Neural cell (in vitro differentiated cells): ENCODE results near the gene IRX4.

ENCODE experiments used
- CTCF ChIP-seq: fragments of 450-650 bp; IDR thresholded peaks from 2 replicates; pipeline ENCODE4 v1.5.1; 2014; ENCODE audit warnings: antibody characterized with exemption, mild to moderate bottlenecking, moderate library complexity; ENCODE audit not compliant: poor library complexity, severe bottlenecking
- EP300 ChIP-seq: fragments of 450-650 bp; conservative IDR thresholded peaks from 2 replicates; pipeline ENCODE4 v1.6.1; 2014; ENCODE audit warnings: antibody characterized with exemption, mild to moderate bottlenecking, moderate library complexity; ENCODE audit not compliant: poor library complexity, severe bottlenecking
- EZH2 ChIP-seq: fragments of 200-600, 300-800 bp; shearing (Covaris generic), sonication (generic); IDR thresholded peaks from 2 replicates; pipeline ENCODE4 v1.6.1; 2014; ENCODE audit warnings: antibody characterized with exemption, low read length, borderline replicate concordance, mild to moderate bottlenecking; ENCODE audit not compliant: insufficient read depth, poor library complexity, severe bottlenecking
- MXI1 ChIP-seq: fragments of 450-650 bp; conservative IDR thresholded peaks from 2 replicates; pipeline ENCODE4 v1.6.1; 2014; ENCODE audit warnings: antibody characterized with exemption, mild to moderate bottlenecking; ENCODE audit not compliant: poor library complexity, severe bottlenecking
- POLR2AphosphoS5 ChIP-seq: IDR thresholded peaks from 2 replicates; pipeline ENCODE4 v1.6.1; 2012
- RAD21 ChIP-seq: fragments of 450-650 bp; conservative IDR thresholded peaks from 2 replicates; pipeline ENCODE4 v1.6.1; 2014; ENCODE audit warnings: antibody characterized with exemption, mild to moderate bottlenecking, moderate library complexity
- REST ChIP-seq: IDR thresholded peaks from 2 replicates; pipeline ENCODE4 v1.6.1; 2012; ENCODE audit warnings: borderline replicate concordance
- SMC3 ChIP-seq: fragments of 450-650 bp; conservative IDR thresholded peaks from 2 replicates; pipeline ENCODE4 v1.6.1; 2014; ENCODE audit warnings: antibody characterized with exemption, mild to moderate bottlenecking, moderate library complexity; ENCODE audit not compliant: poor library complexity
- TAF1 ChIP-seq: IDR thresholded peaks from 2 replicates; pipeline ENCODE4 v1.6.1; 2012; ENCODE audit warnings: low read depth

DNA sequence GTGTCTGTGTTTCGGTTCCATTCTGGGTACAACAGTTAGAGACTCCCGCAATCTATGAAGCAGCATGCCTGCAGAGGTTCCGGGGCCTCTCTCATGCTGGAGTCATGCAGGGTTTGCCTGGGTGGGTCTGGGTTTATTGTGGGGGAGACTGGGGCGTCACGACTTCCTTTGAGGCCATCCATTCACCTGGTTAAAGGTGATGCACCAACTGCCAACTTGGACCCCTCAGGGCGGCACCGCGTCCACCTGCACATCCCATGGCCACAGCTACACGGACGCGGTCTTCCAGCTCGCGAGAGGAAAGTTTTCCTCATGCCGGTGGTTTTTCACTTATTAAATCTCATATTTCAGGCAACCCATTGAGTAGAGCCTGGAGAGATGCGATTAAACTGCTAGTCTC, 30.9 kb upstream of the IRX4 start:
- TF ChIP-seq CTCF = no peak
- TF ChIP-seq POLR2AphosphoS5 = no peak
- no peak for TF ChIP-seq EZH2
- no peak for TF ChIP-seq TAF1
- TF ChIP-seq RAD21 = no peak
- TF ChIP-seq EP300 = no peak
- no peak for TF ChIP-seq MXI1
- TF ChIP-seq REST = no peak
- TF ChIP-seq SMC3 = no peak
